Chondrocyte (in vitro differentiated cells): ENCODE data around the gene SLC30A5. TPM values are rescaled to one million over a fixed set of nuclear protein-coding genes. Genes with fewer than 3 reads are reported as not detected.
"Not testable (repeated sequence)": the region's sequence is repeated elsewhere in the genome, so short reads cannot be mapped to it uniquely, and the experiment has no call there.

Experiments
- DNase-seq: peaks from one replicate; pipeline ENCODE4 v3.0.0; 2021; ENCODE audit warnings: mixed read lengths, low spot score
- H3K27ac Mint-ChIP-seq: one replicate; pipeline ENCODE4 v1.8.0; 2021; ENCODE audit warnings: mild to moderate bottlenecking, moderate library complexity, mixed read lengths; ENCODE audit not compliant: unreplicated experiment
- H3K27me3 Mint-ChIP-seq: 2 replicates; pipeline ENCODE4 v1.8.0; 2021; ENCODE audit warnings: low read depth, mixed read lengths
- H3K36me3 Mint-ChIP-seq: 2 replicates; pipeline ENCODE4 v1.8.0; 2021; ENCODE audit warnings: low read depth, mixed read lengths
- H3K4me1 Mint-ChIP-seq: 2 replicates; pipeline ENCODE4 v1.8.0; 2021; ENCODE audit warnings: low read depth, mild to moderate bottlenecking, mixed read lengths
- H3K4me3 Mint-ChIP-seq: one replicate; pipeline ENCODE4 v1.8.0; 2021; ENCODE audit warnings: mild to moderate bottlenecking, moderate library complexity, mixed read lengths; ENCODE audit not compliant: unreplicated experiment
- H3K9me3 Mint-ChIP-seq: 2 replicates; pipeline ENCODE4 v1.8.0; 2021; ENCODE audit warnings: low read depth, mixed read lengths
- total RNA-seq: library from RNA; stranded (reverse); gene quantifications from 3 replicates; pipeline ENCODE4 v1.2.1, GENCODE V29; 2021
- TF ChIP-seq, protein P1 (sequence below): fragments of 200-600 bp; sonication (generic); IDR thresholded peaks from 2 replicates; pipeline ENCODE4 v1.5.0; 2021; ENCODE audit warnings: antibody characterized with exemption, mild to moderate bottlenecking, moderate library complexity

SLC30A5 gene
- total RNA-seq, 1 donor from 2014 or later: 75.1 TPM

DNA sequence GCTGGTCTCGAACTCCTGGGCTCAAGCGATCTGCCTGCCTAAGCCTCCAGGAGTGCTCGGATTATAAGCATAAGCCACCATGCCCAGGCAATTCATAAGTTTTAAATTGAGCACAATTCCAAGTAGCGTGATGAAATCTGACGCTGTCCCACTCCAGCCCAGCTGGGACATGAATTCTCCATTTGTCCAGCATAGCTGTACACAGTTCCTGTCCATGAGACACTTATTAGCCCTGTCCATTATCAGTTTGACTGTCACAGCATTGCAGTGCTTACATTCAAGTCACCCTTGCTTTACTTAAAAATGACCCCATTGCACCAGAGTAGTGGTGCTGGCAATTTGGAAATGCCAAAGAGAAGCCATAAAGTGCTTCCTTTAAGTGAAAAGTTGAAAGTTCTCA lies 7.6 kb upstream of the SLC30A5 start:
- TF ChIP-seq, protein P1, sequence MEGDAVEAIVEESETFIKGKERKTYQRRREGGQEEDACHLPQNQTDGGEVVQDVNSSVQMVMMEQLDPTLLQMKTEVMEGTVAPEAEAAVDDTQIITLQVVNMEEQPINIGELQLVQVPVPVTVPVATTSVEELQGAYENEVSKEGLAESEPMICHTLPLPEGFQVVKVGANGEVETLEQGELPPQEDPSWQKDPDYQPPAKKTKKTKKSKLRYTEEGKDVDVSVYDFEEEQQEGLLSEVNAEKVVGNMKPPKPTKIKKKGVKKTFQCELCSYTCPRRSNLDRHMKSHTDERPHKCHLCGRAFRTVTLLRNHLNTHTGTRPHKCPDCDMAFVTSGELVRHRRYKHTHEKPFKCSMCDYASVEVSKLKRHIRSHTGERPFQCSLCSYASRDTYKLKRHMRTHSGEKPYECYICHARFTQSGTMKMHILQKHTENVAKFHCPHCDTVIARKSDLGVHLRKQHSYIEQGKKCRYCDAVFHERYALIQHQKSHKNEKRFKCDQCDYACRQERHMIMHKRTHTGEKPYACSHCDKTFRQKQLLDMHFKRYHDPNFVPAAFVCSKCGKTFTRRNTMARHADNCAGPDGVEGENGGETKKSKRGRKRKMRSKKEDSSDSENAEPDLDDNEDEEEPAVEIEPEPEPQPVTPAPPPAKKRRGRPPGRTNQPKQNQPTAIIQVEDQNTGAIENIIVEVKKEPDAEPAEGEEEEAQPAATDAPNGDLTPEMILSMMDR: no peak
- no peak for DNase-seq
- H3K4me3 Mint-ChIP-seq: no peak overlapping the region

DNA sequence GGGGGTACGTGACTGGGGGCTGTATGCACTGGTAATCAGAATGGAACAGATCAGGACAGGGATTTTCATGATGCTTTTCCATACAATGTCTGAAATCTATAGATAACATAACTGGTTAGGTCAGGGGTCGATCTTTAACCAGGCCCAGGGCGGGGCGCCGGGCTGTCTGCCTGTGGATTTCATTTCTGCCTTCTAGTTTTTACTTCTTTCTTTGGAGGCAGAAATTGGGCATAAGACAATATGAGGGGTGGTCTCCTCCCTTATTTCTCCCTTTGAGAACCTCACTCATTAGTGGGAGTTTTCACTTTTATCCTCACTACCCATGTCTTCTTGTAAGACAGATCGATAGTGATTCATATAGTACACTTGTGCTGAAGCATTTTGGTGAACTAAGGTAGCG lies 5.8 kb upstream of the SLC30A5 start:
- H3K9me3 Mint-ChIP-seq, H3K4me1 Mint-ChIP-seq: not testable (repeated sequence)

More for the DNA sequence above, 7.6 kb upstream of the SLC30A5 start:
- Mint-ChIP-seq H3K27me3 (no peaks in the 10 kb centered on the region), H3K9me3 (no peaks in the 10 kb centered on the region), H3K27ac (no peak overlapping the region), H3K36me3 (no peaks in the 10 kb centered on the region), H3K4me1 (no peaks in the 10 kb centered on the region)

DNA sequence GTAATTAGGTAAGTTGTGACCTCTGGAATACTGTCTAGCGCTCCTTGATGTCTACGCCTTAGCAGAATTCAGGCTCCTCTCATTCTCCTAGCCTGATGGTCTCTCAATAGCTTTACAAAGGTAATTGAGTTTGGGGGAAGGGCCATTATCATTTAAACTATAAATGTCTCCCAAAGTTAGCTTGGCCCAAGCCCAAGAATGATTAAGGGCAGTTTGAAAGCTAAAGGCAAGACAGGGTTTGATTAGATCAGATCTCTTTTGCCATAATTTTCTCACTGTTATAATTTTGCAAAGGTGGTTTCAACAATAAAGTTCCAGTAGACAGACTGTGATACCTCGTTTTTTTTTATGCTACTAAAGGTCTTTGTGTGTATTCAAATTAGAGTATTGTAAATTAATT lies 3.7 kb upstream of the SLC30A5 start:
- Mint-ChIP-seq H3K27ac (no peak overlapping the region), H3K9me3 (no peaks in the 10 kb centered on the region), H3K36me3 (no peaks in the 10 kb centered on the region), H3K4me1 (peaks cover 4% of the 10 kb centered on the region), H3K4me3 (no peak overlapping the region), H3K27me3 (no peaks in the 10 kb centered on the region)
- TF ChIP-seq, protein P1: no peak
- DNase-seq: no peak

More for the DNA sequence above, 5.8 kb upstream of the SLC30A5 start:
- H3K36me3 Mint-ChIP-seq, H3K27me3 Mint-ChIP-seq, H3K27ac Mint-ChIP-seq, DNase-seq, H3K4me3 Mint-ChIP-seq: not testable (repeated sequence)

DNA sequence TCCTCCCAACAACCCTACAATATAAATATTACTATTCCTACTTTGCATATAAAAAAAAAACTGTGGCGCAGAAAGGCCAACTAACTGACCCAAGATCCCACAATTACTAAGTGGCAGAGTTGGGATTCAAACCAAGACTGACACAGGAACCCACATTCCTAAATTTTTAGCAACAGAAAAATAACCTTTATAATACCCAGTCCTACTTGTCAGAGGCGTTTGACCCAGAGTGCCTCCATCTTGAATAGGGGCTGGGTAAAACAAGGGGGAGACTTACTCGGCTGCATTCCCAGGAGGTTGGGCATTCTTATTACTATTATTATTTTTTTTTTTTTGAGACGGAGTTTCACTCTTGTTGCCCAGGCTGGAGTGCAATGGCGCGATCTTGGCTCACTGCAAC lies 2.0 kb upstream of the SLC30A5 start:
- TF ChIP-seq, protein P1: no peak
- Mint-ChIP-seq H3K27ac (no peak overlapping the region), H3K9me3 (no peaks in the 10 kb centered on the region), H3K4me1 (peaks cover 18% of the 10 kb centered on the region), H3K4me3 (no peak overlapping the region), H3K27me3 (no peaks in the 10 kb centered on the region), H3K36me3 (peaks cover 1% of the 10 kb centered on the region)
- DNase-seq: no peak

DNA sequence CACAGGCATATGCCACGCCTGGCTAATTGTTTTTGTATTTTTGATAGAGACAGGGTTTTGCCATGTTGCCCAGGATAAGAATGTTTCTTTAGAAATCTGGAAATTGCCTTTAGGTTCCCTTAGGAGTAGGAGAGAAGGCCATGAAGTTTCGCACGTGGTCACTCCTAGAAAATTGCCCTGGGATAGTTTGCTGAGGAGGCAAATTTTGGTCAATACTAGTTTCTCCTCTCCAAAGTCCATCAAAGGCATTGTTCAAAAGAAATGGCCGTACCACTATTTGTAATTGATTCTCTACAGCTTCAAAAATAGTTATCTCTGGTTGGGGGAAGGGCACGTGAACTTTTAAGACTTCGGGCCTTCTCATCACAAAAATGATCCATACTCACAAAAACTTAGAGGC lies 845 bp upstream of the SLC30A5 start:
- H3K27me3 Mint-ChIP-seq: no peaks in the 10 kb centered on the region
- H3K36me3 Mint-ChIP-seq: peaks cover 6% of the 10 kb centered on the region
- peaks cover 26% of the 10 kb centered on the region for H3K4me1 Mint-ChIP-seq
- H3K9me3 Mint-ChIP-seq: no peaks in the 10 kb centered on the region
- no peak overlapping the region for H3K27ac Mint-ChIP-seq
- H3K4me3 Mint-ChIP-seq: no peak overlapping the region
- TF ChIP-seq, protein P1: no peak
- DNase-seq: no peak

DNA sequence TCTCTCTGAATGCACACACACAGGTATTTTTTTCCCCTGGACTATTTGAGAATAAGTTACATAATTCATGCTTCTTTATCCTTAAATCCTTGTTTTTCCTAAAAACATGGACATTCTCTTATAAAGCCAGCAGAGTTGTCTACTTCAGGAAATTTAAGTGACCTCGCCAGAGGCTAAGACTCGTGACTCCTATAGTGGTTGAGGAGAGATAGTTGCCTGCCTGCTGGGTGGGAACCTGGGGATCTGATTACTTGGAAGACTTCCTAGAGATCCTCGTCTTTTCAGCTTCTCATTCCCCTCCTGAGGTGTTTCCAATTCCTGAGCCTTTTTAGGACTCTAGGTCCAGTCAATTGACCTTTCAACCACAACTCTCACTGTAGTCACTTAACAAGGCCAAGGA lies 5.5 kb downstream of the SLC30A5 start:
- TF ChIP-seq, protein P1: no peak
- DNase-seq: no peak
- peaks cover 40% of the 10 kb centered on the region for H3K4me1 Mint-ChIP-seq
- H3K36me3 Mint-ChIP-seq: peaks cover 13% of the 10 kb centered on the region
- H3K27ac Mint-ChIP-seq: no peak overlapping the region
- H3K27me3 Mint-ChIP-seq: no peaks in the 10 kb centered on the region
- no peak overlapping the region for H3K4me3 Mint-ChIP-seq
- H3K9me3 Mint-ChIP-seq: no peaks in the 10 kb centered on the region
